PC-3 (cell line): ENCODE measurements around the gene ATXN1L. TPM values are rescaled to one million over a fixed set of nuclear protein-coding genes. Genes with fewer than 3 reads are reported as not detected.

Experiments
- ATAC-seq: fragments of 200-7000 bp; cut with Tn5 transposase; 2 replicates; pipeline ENCODE4 v1.9.1; 2020; ENCODE audit warnings: mild to moderate bottlenecking, moderate library complexity
- BruUV-seq: library from RNA; stranded (reverse); fragments of 400-500 nt; replicated peaks from 2 replicates; lab custom pipeline; 2021; lab: Mats Ljungman, UMichigan
- CTCF ChIA-PET: fragments of 300-600 bp; sonication (Branson Sonifier 250); formaldehyde crosslinking; loops from one replicate; lab custom pipeline; 2022; ENCODE audit warnings: antibody characterized with exemption; lab: Charles Lee
- POLR2A ChIA-PET: fragments of 300-600 bp; sonication (Branson Sonifier 250); formaldehyde crosslinking; loops from one replicate; lab custom pipeline; 2022; ENCODE audit warnings: antibody characterized with exemption; ENCODE audit not compliant: unreplicated experiment; lab: Charles Lee
- DNase-seq: peaks from one replicate; pipeline ENCODE4 v3.0.0-alpha.2; 2015
- H2AFZ ChIP-seq: fragments of 300-600 bp; sonication (generic); 2 replicates; pipeline ENCODE4 v1.6.0; 2016; ENCODE audit warnings: antibody characterized with exemption, low read length
- H3F3A ChIP-seq: fragments of 300-600 bp; sonication (generic); one replicate; pipeline ENCODE4 v1.6.0; 2017; ENCODE audit warnings: antibody characterized with exemption, low read length, control low read depth, mild to moderate bottlenecking; ENCODE audit not compliant: unreplicated experiment
- H3K27ac ChIP-seq: fragments of 300-600 bp; sonication (generic); 2 replicates; pipeline ENCODE4 v1.5.1; 2016; ENCODE audit warnings: mild to moderate bottlenecking, low read length
- H3K27me3 ChIP-seq: fragments of 300-600 bp; sonication (generic); 2 replicates; pipeline ENCODE4 v1.6.1; 2016; ENCODE audit warnings: low read length, mixed read lengths
- H3K36me3 ChIP-seq: fragments of 300-600 bp; sonication (generic); 2 replicates; pipeline ENCODE4 v1.6.1; 2016; ENCODE audit warnings: low read depth, mixed run types, low read length, mixed read lengths
- H3K4me1 ChIP-seq: fragments of 300-600 bp; sonication (generic); 2 replicates; pipeline ENCODE4 v1.5.1; 2016; ENCODE audit warnings: low read length; ENCODE audit not compliant: insufficient read depth
- H3K4me2 ChIP-seq: fragments of 300-600 bp; sonication (generic); 2 replicates; pipeline ENCODE4 v1.6.0; 2016; ENCODE audit warnings: low read length
- H3K4me3 ChIP-seq: fragments of 300-600 bp; sonication (generic); 2 replicates; pipeline ENCODE4 v1.5.1; 2016; ENCODE audit warnings: mild to moderate bottlenecking, low read length, mixed read lengths
- H3K79me2 ChIP-seq: fragments of 300-600 bp; sonication (generic); 2 replicates; pipeline ENCODE4 v1.6.1; 2017; ENCODE audit warnings: low read length, mixed read lengths
- H3K9ac ChIP-seq: fragments of 300-600 bp; sonication (generic); 2 replicates; pipeline ENCODE4 v1.6.0; 2016; ENCODE audit warnings: mild to moderate bottlenecking, low read length
- H3K9me2 ChIP-seq: fragments of 300-600 bp; sonication (generic); replicated peaks from 2 replicates; pipeline ENCODE4 v1.6.1; 2016; ENCODE audit warnings: mixed run types, low read length, mixed read lengths
- H3K9me3 ChIP-seq: fragments of 300-600 bp; sonication (generic); 2 replicates; pipeline ENCODE4 v1.6.1; 2016; ENCODE audit warnings: low read length, mixed read lengths
- H4K20me1 ChIP-seq: fragments of 300-600 bp; sonication (generic); 2 replicates; pipeline ENCODE4 v1.6.1; 2016; ENCODE audit warnings: low read length, mixed read lengths
- CTCF ChIP-seq: fragments of 300-600 bp; sonication (generic); conservative IDR thresholded peaks from 2 replicates; pipeline ENCODE4 v1.5.1; 2017; ENCODE audit warnings: antibody characterized with exemption, low read depth, mild to moderate bottlenecking, low read length
- EZH2 ChIP-seq: fragments of 300-600 bp; sonication (generic); IDR thresholded peaks from one replicate; pipeline ENCODE4 v1.6.1; 2017; ENCODE audit warnings: antibody characterized with exemption, mild to moderate bottlenecking, low read length; ENCODE audit not compliant: unreplicated experiment
- EZH2phosphoT487 ChIP-seq: fragments of 300-600 bp; sonication (generic); IDR thresholded peaks from 2 replicates; pipeline ENCODE4 v1.6.1; 2018; ENCODE audit warnings: mild to moderate bottlenecking, antibody characterized with exemption, low read length, borderline replicate concordance
- intact Hi-C: fragments of 100-400 bp; cut with micrococcal nuclease; formaldehyde crosslinking; loops from 2 replicates; pipeline ENCODE4 v1.9.0; 2023
- total RNA-seq: library from RNA; depleted of rRNA; stranded (reverse); fragments of >200 nt; gene quantifications from 2 replicates; pipeline ENCODE4 v1.2.3, GENCODE V29; 2014

Gene ATXN1L
- total RNA-seq, 1 experiment from 2014 or later, result 8.5 TPM

GRCh38 chr16:71869089-71869488, 23.3 kb downstream of the ATXN1L start:
- no TSS peak for BruUV-seq
- no peak for DNase-seq

GRCh38 chr16:71870818-71871217, 25.0 kb downstream of the ATXN1L start:
- ChIA-PET CTCF (no interaction called here), POLR2A (no interaction called here)
- Histone ChIP-seq H3K4me3 (no peak overlapping the region), H3K27me3 (no peaks in the 10 kb centered on the region), H3K9me2 (no peaks in the 10 kb centered on the region), H3K4me2 (no peak overlapping the region), H4K20me1 (no peaks in the 10 kb centered on the region), H3K36me3 (no peaks in the 10 kb centered on the region), H3K9ac (no peak overlapping the region), H3F3A (no peaks in the 10 kb centered on the region), H3K79me2 (no peaks in the 10 kb centered on the region), H3K27ac (no peak overlapping the region), H3K4me1 (no peaks in the 10 kb centered on the region), H3K9me3 (no peaks in the 10 kb centered on the region), H2AFZ (no peak overlapping the region)
- no peak for TF ChIP-seq EZH2
- intact Hi-C loops, result no loop called here
- DNase-seq, result no peak
- ATAC-seq, result no peak
- BruUV-seq, result no TSS peak

More at GRCh38 chr16:71869089-71869488, 23.3 kb downstream of the ATXN1L start:
- H3K4me2 ChIP-seq, result no peak overlapping the region
- H3F3A ChIP-seq, result no peaks in the 10 kb centered on the region
- no peaks in the 10 kb centered on the region for H3K4me1 ChIP-seq
- H3K9me3 ChIP-seq, result no peaks in the 10 kb centered on the region
- no peaks in the 10 kb centered on the region for H3K79me2 ChIP-seq
- no peak overlapping the region for H2AFZ ChIP-seq
- H4K20me1 ChIP-seq, result no peaks in the 10 kb centered on the region
- H3K27me3 ChIP-seq, result no peaks in the 10 kb centered on the region
- CTCF ChIA-PET, result no interaction called here
- H3K9me2 ChIP-seq, result no peaks in the 10 kb centered on the region
- no peak overlapping the region for H3K9ac ChIP-seq
- POLR2A ChIA-PET, result no interaction called here
- no peak for TF ChIP-seq CTCF
- TF ChIP-seq EZH2, result no peak
- TF ChIP-seq EZH2phosphoT487, result no peak
- H3K27ac ChIP-seq, result no peak overlapping the region
- intact Hi-C loops, result no loop called here
- no peaks in the 10 kb centered on the region for H3K36me3 ChIP-seq
- ATAC-seq, result no peak
- no peak overlapping the region for H3K4me3 ChIP-seq

- H3K4me1 ChIP-seq, result no peaks in the 10 kb centered on the region
- H3K36me3 ChIP-seq, result no peaks in the 10 kb centered on the region
- no peak overlapping the region for H3K9ac ChIP-seq
- H3K4me3 ChIP-seq, result no peak overlapping the region
- CTCF ChIA-PET, result no interaction called here
- H3K9me3 ChIP-seq, result no peaks in the 10 kb centered on the region
- H3K79me2 ChIP-seq, result no peaks in the 10 kb centered on the region
- TF ChIP-seq CTCF, result no peak
- TF ChIP-seq EZH2phosphoT487, result no peak
- no peak for TF ChIP-seq EZH2
- no peaks in the 10 kb centered on the region for H3K27me3 ChIP-seq
- no peak overlapping the region for H3K27ac ChIP-seq
- no peak for ATAC-seq
- no peaks in the 10 kb centered on the region for H4K20me1 ChIP-seq
- intact Hi-C loops, result no loop called here
- no peaks in the 10 kb centered on the region for H3F3A ChIP-seq
- no peak overlapping the region for H2AFZ ChIP-seq
- H3K9me2 ChIP-seq, result no peaks in the 10 kb centered on the region
- POLR2A ChIA-PET, result no interaction called here
- DNase-seq, result no peak
- H3K4me2 ChIP-seq, result no peak overlapping the region
- no TSS peak for BruUV-seq
Observed at GRCh38 chr16:71873199-71873598, 27.4 kb downstream of the ATXN1L start.
